Stimulated activated CD8-positive, alpha-beta memory T cell treated with anti-CD3 and anti-CD28 coated beads, Interleukin-7, amount 100 ng/mL, for 48 hours (primary cell): ENCODE measurements around the gene ZNF532.
"Not testable (repeated sequence)": the region's sequence is repeated elsewhere in the genome, so short reads cannot be mapped to it uniquely, and the experiment has no call there.

Experiments
- DNase-seq, 2 donors: peaks; one replicate each; pipeline ENCODE4 v3.0.0-alpha.2; 2020; ENCODE audit warnings: low read depth in 1 of 2; ENCODE audit errors: extremely low read depth in 1 of 2

The ZNF532 gene

GRCh38 chr18:58900015-58900649 lies 35.5 kb downstream of the ZNF532 start:
- DNase-seq, result no peak

- no peak for DNase-seq
Observed at GRCh38 chr18:58901143-58901542, 36.5 kb downstream of the ZNF532 start.

GRCh38 chr18:58901783-58902182 lies 37.1 kb downstream of the ZNF532 start:
- DNase-seq, result no peak

GRCh38 chr18:58902961-58903360 lies 38.3 kb downstream of the ZNF532 start:
- DNase-seq, result no peak

- no peak for DNase-seq
Observed at GRCh38 chr18:58903533-58903932, 38.9 kb downstream of the ZNF532 start.

GRCh38 chr18:58905777-58906428 lies 41.2 kb downstream of the ZNF532 start:
- DNase-seq, result no peak

GRCh38 chr18:58908006-58908405 lies 43.3 kb downstream of the ZNF532 start:
- DNase-seq, result no peak

GRCh38 chr18:58909521-58909920 lies 44.8 kb downstream of the ZNF532 start:
- no peak for DNase-seq

GRCh38 chr18:58911241-58911640 lies 46.6 kb downstream of the ZNF532 start:
- no peak for DNase-seq

GRCh38 chr18:58911766-58912165 lies 47.1 kb downstream of the ZNF532 start:
- DNase-seq, result no peak

- DNase-seq, result no peak
Observed at GRCh38 chr18:58915006-58915799, 50.5 kb downstream of the ZNF532 start.

- DNase-seq, result no peak
Observed at GRCh38 chr18:58915995-58916394, 51.3 kb downstream of the ZNF532 start.

GRCh38 chr18:58919934-58920333 lies 55.3 kb downstream of the ZNF532 start:
- not testable (repeated sequence) for DNase-seq

- no peak for DNase-seq
Observed at GRCh38 chr18:58922995-58923394, 58.3 kb downstream of the ZNF532 start.

- no peak for DNase-seq
Observed at GRCh38 chr18:58924473-58924872, 59.8 kb downstream of the ZNF532 start.

GRCh38 chr18:58927659-58928058 lies 63.0 kb downstream of the ZNF532 start:
- no peak for DNase-seq

- no peak for DNase-seq
Observed at GRCh38 chr18:58928386-58928785, 63.7 kb downstream of the ZNF532 start.

GRCh38 chr18:58929206-58929605 lies 64.5 kb downstream of the ZNF532 start:
- no peak for DNase-seq

GRCh38 chr18:58934356-58934755 lies 69.7 kb downstream of the ZNF532 start:
- DNase-seq, result no peak

- DNase-seq, result no peak
Observed at GRCh38 chr18:58934933-58935577, 70.4 kb downstream of the ZNF532 start.

GRCh38 chr18:58937071-58937886 lies 72.6 kb downstream of the ZNF532 start:
- no peak for DNase-seq
